Spleen (tissue), 7 donors: ENCODE results near the gene CYP21A2.

Experiments
- POLR2A ChIP-seq, 3 donors: fragments of 450-650 bp; IDR thresholded peaks; one replicate each; pipeline ENCODE4 v1.5.1; 2017; ENCODE audit warnings: antibody characterized with exemption in 3 of 3, mild to moderate bottlenecking in 1 of 3
- POLR2AphosphoS5 ChIP-seq, 3 donors: sonication (generic); formaldehyde crosslinking; IDR thresholded peaks; one replicate each; pipeline ENCODE4 v1.5.1; 2017; ENCODE audit warnings: antibody characterized with exemption in 3 of 3
- TF ChIP-seq, protein P1 (sequence below), 11 experiments: fragments of 200-600 bp in 7 of 11; fragments of 450-650 bp in 4 of 11; sonication (generic) in 4 of 11; IDR thresholded peaks in 8 of 11; conservative IDR thresholded peaks in 3 of 11; 1 replicate in 7 of 11; 2 replicates in 4 of 11; pipeline versions ENCODE4 v1.4.0 to v1.8.0; 2016 to 2021; ENCODE audit warnings: antibody characterized with exemption in 11 of 11, inconsistent platforms in 4 of 11, mild to moderate bottlenecking in 1 of 11
- donor health status: DM: no; HTN: no; CAD: no; lungs with moderate emphysema.
- donor health status: DM: no; HTN: no; CAD: no.
- donor health status: DM: no; HTN: no; CAD: no.

DNA sequence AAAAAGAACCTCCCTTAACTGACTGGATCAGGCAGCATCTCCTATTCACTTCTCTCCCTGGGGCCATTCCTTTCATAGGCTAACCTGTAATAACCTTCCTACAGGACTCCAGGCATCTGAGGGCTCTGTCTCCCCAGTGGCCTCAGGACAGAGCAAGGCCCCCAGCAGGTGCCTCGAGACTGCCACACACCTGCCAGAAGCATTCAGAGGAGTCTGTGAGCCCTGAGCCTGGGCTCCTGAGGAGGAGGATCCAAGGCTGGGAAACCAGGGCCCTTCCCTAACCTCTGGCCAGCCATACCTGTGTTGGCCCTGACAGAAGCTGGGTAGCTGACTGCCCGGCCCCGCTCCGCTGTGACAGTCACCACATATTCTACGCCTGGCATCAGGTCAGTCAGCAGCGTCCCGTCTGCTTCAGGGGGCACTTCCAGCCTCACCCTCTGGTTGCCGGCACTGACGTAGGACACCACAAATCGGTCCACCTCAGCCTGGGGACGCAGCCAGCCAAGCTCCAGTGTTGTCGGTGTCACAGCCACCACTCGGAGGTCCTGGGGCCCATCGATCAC is 50.4 kb downstream of the CYP21A2 start:
- TF ChIP-seq, protein P1, sequence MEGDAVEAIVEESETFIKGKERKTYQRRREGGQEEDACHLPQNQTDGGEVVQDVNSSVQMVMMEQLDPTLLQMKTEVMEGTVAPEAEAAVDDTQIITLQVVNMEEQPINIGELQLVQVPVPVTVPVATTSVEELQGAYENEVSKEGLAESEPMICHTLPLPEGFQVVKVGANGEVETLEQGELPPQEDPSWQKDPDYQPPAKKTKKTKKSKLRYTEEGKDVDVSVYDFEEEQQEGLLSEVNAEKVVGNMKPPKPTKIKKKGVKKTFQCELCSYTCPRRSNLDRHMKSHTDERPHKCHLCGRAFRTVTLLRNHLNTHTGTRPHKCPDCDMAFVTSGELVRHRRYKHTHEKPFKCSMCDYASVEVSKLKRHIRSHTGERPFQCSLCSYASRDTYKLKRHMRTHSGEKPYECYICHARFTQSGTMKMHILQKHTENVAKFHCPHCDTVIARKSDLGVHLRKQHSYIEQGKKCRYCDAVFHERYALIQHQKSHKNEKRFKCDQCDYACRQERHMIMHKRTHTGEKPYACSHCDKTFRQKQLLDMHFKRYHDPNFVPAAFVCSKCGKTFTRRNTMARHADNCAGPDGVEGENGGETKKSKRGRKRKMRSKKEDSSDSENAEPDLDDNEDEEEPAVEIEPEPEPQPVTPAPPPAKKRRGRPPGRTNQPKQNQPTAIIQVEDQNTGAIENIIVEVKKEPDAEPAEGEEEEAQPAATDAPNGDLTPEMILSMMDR (IDR thresholded peaks at IDR 0.05 in 8 of 11, conservative IDR thresholded peaks at IDR 0.05 in 3 of 11) = no peak
- no peak for TF ChIP-seq POLR2A (IDR thresholded peaks at IDR 0.05)
- no peak for TF ChIP-seq POLR2AphosphoS5 (IDR thresholded peaks at IDR 0.05)
